Effector CD4-positive, alpha-beta T cell (primary cell): Measurements from ENCODE around the gene SLX4IP.
"Not testable (repeated sequence)": the region's sequence is repeated elsewhere in the genome, so short reads cannot be mapped to it uniquely, and the experiment has no call there.

ENCODE experiments used
- DNase-seq: peaks from one replicate; pipeline ENCODE4 v3.0.0-alpha.2; 2020

Gene SLX4IP

DNA sequence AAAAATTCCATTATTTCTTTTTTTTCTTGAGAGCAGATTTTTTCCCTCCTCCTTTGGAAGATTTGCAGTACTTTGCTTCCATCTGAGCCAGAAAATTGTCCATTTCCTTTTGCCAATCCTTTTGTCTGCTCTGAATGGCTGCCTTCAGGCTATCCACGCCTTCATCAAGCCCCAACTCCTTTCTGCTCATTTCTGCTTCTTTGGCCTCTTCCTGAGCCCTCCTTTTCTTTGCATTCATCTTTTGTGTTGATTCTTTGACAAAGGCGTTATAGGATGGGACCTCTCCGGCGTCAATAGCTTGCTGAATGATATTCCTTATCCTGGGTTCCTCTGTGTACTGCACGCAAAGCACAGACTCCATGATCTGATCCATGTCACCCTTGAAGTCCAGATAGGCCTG is 178.3 kb downstream of the SLX4IP start:
- not testable (repeated sequence) for DNase-seq

DNA sequence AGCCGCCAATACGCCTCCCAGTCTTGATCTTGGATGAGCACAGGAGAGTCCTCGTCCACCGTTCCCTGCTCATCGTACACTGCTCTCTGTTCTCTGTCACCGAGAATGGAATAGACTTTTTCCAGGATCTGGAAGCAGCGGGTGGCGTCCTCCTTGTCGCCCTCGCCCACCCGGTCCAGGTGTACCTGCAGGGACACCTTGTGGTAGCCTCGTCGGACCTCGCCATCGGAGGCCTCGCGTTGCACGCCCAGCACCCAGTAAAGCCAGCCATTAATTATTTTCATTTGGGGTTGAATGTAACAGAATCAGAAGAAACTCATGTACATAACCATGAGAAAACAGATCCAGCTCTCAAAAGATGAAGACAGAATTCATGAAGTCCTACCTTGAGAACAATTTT is 178.8 kb downstream of the SLX4IP start:
- no peak for DNase-seq

DNA sequence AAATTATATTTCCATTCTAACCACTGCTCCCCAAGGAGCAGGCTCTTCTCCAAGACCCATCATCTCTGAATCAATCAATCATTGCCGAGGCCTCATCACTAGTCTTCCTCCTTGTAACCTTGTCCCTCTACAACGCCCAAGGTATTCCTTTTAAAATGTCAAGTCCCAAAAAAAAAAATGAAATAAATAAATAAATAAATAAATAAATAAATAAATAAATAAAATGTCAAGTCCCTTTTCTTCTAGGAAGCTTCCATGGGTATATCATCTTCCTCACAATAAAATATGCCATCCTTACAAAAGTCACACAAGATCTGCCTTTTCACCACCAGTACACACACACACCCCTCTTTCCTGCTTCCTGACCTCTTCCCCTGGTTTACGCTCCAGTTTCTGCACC is 181.1 kb downstream of the SLX4IP start:
- DNase-seq: no peak

DNA sequence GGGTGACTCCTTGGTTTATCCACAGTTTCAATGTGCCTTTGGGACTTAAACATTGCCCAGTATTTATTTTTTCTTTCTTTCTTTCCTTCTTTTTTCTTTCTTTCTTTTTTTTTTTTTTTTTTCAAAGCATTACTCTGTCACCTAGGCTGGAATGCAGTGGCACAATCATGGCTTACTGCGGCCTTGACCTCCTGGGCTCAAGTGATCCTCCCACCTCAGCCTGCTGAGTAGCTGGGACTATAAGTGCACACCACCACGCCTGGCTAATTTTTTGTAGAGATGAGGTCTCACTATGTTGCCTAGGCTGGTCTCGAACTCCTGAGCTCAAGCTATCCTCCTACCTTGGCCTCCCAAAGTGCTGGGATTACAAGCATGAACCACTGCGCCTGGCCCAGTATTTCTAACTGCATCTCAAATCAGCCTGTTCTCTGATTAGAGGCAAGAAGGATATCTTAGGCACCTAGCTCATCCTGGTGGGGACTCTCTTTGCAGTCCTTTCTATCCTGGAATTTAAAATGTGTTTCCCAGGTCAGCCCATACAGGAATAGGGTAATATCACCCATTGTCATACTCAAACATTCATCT is 182.5 kb downstream of the SLX4IP start:
- DNase-seq: not testable (repeated sequence)

DNA sequence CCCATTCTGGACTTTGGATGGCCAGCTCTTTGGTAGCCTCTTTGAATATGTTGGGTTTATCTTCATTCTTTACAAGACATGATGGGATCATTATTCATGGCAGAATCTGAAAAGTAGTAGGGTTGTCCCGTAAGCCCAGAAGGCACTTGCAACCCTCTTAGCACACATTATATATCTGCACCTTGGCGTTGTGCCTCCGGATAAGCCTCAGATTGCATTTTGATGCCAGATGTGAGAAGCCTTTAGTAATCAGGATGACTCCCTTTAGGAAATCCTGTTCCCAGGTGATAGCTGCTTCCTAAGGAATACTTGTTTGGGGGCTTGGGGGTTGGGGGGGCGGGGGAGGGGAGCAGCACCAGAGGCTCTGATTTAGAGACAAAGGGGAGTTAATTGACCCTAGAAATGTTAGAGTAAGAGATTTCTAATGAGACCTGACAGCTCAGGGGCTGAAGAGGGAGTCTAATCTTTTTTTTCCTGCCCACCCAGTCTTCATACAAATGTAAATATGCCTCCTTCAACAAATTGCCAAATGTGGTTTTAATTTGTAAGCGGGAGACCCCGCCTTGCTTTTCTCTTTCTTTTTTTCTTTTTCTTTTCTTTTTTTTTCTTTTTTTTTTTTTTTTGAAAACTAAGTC is 183.6 kb downstream of the SLX4IP start:
- DNase-seq: no peak

DNA sequence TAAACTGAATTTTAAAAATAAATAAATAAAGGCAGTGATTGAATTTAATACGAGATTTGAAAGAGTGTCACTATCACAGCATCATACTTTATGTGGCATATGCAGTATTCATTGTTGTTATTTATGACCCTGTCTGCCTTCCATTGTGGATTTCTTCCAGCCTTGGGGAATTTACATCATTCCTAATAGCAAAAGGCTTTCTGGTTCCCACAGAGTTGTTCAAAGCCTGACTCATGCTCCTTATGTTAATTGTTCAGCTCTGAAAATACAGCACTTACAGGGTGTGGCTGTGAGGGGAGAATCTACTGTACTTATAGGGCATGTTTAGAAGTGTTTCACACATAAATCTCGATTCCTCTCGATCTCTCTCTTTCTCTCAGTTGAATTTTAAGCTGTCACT is 184.3 kb downstream of the SLX4IP start:
- no peak for DNase-seq

DNA sequence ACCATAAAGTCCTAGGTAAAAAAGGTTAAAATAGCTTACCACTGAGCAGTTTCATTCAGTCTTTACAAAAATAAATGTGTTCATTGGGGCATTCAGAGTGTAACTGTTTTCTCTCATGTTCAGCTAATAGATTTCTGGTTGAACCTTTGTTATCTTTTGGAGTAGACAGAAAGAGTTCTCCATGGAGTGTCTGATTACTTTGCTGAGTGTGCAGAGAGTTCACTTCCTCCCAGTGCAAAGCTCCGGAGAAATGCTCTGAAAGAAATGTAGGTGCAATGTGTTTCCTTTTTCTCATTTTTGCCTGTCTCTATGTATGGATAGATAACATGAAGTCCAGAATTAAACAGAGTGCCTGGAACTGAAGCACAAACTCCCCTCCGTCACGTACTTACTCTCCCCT is 186.0 kb downstream of the SLX4IP start:
- DNase-seq: no peak

DNA sequence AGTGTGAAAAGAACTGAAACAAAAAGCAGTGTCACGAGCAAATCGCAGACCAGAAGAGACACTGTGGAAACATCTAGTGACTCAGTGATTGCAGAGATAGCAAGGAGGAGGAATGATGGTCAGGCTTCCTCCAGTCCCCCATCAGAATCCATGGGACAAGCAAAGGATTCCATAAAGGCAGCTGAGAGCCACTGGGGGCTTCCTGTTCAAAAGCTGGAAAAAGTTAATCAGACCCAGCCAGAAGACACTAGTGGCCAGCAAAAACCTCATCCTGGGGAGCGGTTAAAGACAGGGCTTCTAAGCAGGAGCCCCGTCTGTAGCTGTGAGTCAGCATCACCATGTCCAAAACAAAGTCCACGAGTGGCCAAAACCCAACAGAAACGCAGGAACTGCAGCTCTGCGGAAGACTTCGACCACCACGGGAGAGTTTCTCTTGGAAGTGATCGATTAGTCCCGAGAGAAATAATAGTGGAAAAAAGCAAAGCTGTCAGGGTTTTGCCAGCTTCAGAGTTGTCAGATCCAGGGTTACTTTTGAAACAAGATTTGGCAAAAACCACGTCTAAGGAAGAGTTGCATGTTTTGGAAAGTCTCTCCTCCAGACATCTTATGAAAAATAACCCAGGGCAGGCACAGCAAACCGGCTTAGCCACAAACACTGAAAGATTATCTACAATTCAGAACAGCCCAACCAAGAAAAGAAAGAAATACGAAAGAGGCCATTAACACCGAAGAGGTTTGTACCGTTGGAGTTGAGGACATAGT is 187.7 kb downstream of the SLX4IP start:
- DNase-seq: no peak

DNA sequence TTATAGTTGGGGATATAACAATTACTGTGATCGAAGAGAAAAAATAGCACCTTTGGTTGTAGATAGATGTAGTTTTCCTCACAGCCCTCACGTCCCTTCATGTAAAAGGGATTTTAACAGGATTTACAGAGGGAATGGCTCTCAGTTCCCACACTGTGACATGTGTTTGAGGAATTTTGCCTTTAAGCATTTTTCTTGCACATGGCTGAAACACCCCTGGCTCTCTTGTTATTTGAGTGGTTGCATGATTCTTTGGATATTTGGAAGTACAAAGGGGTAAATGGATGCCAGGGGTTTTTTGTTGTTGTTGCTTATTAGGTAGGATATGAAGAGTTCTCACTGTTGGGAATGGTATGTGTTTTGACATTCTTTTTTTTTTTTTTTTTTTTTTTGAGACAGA is 190.5 kb downstream of the SLX4IP start:
- no peak for DNase-seq

DNA sequence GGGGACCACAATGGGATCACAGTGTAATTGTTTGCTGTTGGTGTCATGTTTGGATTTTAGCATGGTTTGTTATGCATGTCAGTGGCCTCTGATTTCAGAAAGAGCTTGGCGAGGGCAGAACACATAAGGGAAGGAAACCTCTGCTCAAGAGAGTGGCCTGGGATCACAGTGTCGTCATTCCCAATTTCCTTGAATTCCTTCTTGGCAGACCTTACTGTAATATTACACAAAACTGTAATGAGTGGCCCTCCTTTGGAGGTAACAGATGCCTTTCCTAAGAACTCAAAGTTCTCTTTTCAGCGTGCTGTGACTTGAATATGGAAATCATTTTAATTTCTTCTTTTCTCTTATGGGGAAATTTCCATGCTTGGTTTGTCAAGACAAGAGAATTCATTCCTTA is 191.8 kb downstream of the SLX4IP start:
- no peak for DNase-seq

DNA sequence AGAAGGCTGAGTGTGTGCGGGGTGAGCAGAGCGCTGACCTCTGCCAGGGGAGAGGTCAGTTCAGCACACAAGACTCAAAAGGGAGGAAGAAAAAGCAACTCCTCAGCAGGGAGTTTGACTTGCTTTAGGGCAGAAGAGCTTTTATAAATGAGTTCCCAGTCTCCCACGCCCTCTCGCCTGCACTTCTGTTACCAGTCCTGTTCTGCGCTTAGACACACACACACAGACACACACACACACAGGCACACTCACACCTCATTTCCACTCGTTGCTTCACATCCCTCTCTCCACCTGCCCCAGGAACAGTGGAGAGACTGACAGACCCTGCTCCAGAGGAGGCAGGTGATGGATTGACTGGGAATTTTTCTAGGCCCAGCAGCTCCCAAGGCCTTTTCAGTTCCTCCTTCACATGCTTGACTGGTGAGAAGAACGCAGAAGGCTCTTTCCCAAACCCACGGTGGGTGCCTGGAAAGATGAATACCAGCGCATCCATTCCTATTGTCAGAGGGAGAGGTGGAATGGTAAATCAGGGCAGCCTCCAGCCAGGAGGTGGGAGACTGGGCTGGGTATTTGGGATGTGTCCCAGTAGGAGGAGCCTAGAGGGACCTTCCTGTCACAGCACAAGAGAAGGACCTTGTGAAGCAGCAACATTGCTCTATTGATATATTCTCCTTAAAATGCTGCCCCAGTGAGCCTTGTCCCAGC is 195.0 kb downstream of the SLX4IP start:
- DNase-seq: no peak

DNA sequence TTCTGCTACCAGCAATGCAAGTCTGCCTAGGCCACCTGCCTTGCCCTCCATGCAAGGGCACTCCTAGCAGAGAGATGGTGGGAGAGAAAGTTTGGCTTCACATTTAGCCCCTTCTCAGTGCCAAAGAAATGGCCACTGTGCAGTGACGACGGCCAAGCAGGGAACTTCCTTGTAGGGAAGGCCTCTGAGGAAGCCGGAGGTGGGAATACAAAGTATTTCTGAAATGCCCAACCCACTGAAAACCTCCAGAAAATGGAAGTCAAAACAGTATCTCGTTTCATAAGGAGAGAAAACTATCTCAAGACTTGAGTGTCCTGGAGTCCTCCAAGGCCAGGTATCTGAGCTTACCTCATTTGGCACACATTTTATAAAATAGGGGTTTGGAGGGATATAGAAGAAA is 196.0 kb downstream of the SLX4IP start:
- DNase-seq: no peak

DNA sequence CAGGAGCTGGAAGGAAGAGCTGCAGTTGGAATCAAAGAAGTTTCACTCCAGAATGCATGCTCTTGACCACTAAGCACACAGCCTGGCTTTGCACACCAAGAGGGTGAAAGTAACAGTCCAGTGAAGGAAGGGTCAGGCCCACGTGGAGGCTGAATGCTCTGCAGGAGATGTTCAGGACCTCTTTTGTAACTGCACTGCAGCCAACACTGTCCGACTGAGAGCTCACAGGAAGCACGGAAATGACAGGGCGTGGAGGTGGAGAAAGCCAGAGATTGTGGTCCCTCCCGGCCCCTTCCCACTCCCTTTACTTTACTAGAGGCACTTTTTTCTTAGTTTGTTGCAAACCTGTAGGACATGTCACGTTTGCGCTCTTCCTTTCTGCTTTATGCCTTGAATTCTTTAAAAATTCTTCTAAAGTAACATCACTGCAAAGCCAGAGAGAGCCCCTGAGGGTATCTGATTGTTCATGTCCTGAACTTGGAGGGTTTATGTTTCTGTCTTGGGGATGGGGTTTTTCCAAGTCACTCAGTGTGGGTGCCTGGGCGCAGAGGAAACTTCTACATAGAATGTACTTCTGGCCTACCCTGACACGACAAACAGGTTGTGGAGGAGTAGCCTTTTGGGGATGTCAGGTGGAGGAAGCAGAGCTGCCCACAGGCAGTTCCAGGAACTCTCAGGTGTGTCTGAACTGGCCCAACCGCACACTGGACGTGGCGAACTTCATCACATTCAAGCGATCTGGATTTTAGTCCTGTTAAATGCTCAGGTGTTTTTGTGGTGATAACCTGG is 197.8 kb downstream of the SLX4IP start:
- DNase-seq: no peak

DNA sequence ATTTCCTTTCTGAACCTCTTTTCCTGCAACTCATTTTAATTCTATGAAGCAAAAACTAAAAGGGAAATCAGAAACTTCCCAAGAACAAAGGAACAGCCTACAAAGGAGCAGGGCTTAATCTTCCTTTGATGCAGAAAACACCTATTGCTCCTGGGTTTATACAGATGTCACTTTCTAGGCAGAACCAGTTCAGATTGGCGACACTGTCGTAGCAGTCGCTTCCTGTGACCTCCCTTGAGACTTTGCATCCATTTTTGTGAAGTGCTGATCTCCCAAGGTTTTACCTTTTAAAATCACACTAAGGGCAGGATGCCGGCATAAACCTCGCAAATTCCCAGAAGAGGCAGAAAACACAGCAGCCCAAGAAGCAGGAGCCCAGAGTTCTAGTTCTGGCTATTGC is 198.6 kb downstream of the SLX4IP start:
- DNase-seq: no peak

DNA sequence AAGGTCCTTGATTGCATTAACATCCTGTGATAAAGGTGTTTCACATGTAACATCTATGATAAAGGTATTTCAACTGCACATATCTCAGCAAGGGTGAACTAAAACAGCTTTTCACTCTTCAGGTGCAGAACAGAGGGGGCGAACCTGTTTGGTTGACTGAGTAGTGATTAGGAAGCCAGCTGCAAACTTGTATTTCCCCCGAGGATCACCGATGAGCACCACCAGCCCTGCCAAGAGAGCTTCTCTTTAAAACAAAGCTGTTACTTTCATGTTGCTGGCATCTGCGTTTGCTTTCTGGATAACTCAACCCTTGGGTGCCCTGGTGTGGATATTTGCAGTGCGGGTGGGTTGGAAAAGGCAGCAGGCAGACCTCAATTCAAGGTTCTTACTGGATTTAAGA is 199.1 kb downstream of the SLX4IP start:
- no peak for DNase-seq

DNA sequence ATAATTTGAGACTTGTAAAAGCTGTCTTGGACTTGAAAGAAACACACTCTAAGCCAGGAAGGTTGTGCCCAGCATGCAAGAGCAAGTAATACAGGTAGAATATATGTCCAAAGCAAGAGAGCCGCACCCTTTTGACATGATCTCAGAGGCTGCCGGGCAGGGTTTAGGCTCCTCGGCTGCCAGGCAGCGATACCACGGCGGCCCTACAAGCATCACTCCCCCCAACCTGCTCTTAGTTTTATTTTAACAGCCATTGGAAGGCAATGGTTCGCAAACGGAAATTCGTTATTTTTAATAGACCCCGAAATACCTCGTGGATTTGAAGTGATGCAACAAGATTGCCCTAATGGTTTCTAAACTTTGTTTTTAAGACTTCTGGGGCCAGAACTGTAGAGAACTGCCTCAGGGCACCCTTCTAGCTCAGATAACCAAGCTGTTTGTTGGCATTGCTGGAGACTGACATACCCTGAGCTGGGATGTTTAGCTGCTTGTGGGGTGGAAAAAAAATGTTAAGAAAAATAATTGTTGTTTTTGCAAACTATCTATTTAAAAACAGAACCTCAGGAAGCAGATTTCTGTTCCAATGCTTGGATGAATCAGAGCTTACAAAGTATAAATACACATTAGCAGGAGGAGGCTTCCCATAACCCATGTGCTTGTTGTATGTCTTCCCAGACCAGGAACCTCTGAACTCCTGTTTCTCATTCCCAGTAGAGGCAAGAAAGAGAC is 199.7 kb downstream of the SLX4IP start:
- no peak for DNase-seq

DNA sequence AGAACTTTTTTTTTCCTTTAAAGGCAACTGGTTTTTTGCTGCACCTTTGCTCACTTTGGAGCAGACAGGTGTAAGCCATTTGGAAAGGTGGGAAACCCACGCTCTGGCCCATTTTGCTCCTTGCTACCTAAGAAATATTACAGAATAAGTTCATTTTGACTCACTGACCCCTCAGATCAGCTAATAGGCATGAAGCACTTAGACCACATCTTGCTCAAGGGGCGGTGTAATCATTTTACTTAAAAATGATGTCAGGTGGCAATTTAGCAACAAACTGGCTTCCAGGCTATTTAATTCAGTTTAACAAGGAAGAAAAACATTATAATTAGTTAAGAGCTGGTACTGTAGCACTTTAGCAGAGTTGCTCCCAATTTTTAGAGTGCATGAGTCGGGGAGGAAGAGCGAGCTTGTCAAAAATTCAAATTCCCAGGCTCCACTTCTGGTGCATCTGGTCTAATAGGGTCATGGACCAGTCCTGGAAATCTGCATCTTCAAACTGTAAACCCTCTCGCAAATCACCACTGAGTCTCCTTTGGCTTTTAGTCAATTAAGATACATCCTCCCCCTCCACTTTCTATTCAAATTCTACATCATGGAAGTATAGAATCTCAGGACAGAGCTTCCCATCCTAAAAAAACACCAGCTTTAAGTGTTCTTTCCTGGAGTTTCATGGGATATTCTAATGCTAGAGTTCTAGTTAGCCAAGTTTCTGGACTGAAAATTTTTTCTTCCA is 200.5 kb downstream of the SLX4IP start:
- DNase-seq: no peak

DNA sequence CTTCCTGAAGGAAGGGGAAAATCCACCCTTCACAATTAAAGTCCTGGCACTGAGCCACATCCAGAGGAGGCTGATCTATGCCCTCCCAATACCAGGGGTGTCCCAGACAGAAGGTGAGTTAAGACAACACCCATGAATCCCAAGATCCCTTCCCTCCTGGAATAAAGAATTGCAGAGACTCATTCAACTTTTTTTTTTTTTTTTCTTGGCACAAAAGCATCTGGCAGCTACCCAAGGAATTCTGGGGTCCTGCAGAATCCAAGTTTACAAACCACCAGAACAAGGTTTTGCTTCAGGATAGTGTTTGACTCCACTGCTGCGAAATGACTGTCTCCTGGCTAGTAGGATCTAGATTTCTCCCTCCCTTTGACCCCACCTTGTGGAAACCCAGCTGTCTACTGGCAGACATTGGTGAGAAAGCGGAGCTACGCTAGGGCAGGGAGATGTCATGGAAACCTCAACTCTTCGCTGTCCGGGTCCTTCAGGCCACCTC is 201.3 kb downstream of the SLX4IP start:
- DNase-seq: no peak

DNA sequence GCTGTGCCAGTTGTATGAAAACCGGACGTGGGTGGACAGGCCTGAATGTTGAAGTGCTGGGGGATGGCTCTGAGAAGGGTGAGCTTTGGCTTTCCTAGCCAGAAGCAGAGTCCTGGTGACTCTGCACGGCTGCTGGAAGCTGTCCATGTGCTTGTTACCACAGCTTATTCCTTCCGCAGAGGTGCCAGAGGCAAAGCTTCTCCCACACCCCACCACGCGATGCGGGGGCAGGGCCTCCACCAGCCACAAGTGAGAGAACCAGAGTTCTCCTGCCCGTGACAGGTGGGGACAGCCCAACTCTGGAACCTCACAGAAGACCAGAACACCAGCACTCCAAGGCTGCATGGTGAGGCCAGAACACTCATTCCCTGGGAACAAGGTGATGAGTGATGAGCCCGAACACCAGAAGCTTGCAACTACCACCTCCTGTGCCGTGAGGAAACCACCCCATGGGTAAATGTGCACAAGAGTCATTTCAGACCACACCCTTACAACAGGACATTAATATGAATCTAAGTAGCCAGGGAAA is 202.0 kb downstream of the SLX4IP start:
- no peak for DNase-seq

DNA sequence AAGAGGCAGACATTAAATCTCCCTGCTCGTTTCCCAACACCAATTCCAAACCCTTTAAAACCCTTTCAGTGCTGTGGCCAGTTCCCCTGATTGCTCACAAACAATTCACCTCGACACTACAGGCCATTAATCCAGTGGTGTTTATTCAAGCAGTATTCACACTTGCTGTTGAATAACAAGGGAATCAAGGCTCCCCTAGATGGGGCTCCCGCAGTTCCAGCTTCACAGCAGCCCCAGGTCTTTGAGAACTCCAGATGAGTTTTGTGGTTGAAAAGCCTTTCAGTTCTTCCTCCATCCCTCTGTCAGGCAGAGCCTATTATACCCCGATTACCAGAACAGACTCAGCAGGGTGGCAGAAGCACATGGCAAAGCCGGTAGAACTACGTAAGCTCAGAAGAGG is 202.5 kb downstream of the SLX4IP start:
- no peak for DNase-seq
